Body of pancreas (tissue), 4 donors: ENCODE measurements around the gene PAWR. TPM values are rescaled to one million over a fixed set of nuclear protein-coding genes. Genes with fewer than 3 reads are reported as not detected.

ENCODE experiments used
- ATAC-seq: fragments of 150-250 bp; one replicate; pipeline ENCODE4 v1.9.1; 2016
- DNase-seq, 4 donors: peaks; one replicate each; pipeline ENCODE4 v3.0.0-alpha.2; 2019
- H3K27ac ChIP-seq, 4 donors: fragments of 200-600 bp; sonication (generic); 1 replicate in 3 of 4; 2 replicates in 1 of 4; pipeline versions ENCODE4 v1.5.1 to v1.6.1; 2016 to 2019; ENCODE audit warnings: mild to moderate bottlenecking in 1 of 4, mixed read lengths in 1 of 4, moderate library complexity in 1 of 4
- H3K27me3 ChIP-seq, 2 donors: fragments of 200-600 bp; sonication (generic); one replicate each; pipeline ENCODE4 v1.6.0; 2016; ENCODE audit warnings: mild to moderate bottlenecking in 1 of 2
- H3K36me3 ChIP-seq, 2 donors: fragments of 200-600 bp; sonication (generic); replicated peaks in 1 of 2; 2 replicates each; pipeline ENCODE4 v1.5.1; 2016; ENCODE audit warnings: low read depth in 2 of 2; ENCODE audit not compliant: insufficient read depth in 1 of 2
- H3K4me1 ChIP-seq: fragments of 200-600 bp; sonication (generic); one replicate; pipeline ENCODE4 v1.6.0; 2016
- H3K4me3 ChIP-seq, 2 donors: fragments of 200-600 bp; sonication (generic); 1 replicate in 1 of 2; 2 replicates in 1 of 2; pipeline ENCODE4 v1.5.1; 2016 to 2019
- H3K9me3 ChIP-seq, 3 donors: fragments of 200-600 bp; sonication (generic); 1 replicate in 2 of 3; 2 replicates in 1 of 3; pipeline ENCODE4 v1.5.1; 2016
- POLR2A ChIP-seq, 3 donors: fragments of 450-650 bp; IDR thresholded peaks; one replicate each; pipeline ENCODE4 v1.6.1; 2016; ENCODE audit warnings: antibody characterized with exemption in 3 of 3, mild to moderate bottlenecking in 2 of 3
- WGBS, 2 donors: methylation state at CpG; one replicate each; pipeline ENCODE4 v1.1.5; 2017; 5-methylcytosine and 5-hydroxymethylcytosine counted together
- intact Hi-C: fragments of 100-400 bp; cut with DNase I; formaldehyde crosslinking; loops from one replicate; pipeline ENCODE4 v1.15.1; 2023
- total RNA-seq, 2 donors: library from RNA; depleted of rRNA; stranded (reverse); fragments of >200 nt; gene quantifications; one replicate each; pipeline ENCODE4 v1.1.0, GENCODE V29; 2016
- TF ChIP-seq, protein P1 (sequence below), 7 experiments: fragments of 450-650 bp in 4 of 7; fragments of 200-600 bp in 3 of 7; sonication (generic) in 3 of 7; IDR thresholded peaks; one replicate each; pipeline ENCODE4 v1.5.1; 2016 to 2019; ENCODE audit warnings: antibody characterized with exemption in 7 of 7

The PAWR gene, protein sequence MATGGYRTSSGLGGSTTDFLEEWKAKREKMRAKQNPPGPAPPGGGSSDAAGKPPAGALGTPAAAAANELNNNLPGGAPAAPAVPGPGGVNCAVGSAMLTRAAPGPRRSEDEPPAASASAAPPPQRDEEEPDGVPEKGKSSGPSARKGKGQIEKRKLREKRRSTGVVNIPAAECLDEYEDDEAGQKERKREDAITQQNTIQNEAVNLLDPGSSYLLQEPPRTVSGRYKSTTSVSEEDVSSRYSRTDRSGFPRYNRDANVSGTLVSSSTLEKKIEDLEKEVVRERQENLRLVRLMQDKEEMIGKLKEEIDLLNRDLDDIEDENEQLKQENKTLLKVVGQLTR
- 10 to 100 TPM; 19.8 to 49.0 TPM for total RNA-seq

DNA sequence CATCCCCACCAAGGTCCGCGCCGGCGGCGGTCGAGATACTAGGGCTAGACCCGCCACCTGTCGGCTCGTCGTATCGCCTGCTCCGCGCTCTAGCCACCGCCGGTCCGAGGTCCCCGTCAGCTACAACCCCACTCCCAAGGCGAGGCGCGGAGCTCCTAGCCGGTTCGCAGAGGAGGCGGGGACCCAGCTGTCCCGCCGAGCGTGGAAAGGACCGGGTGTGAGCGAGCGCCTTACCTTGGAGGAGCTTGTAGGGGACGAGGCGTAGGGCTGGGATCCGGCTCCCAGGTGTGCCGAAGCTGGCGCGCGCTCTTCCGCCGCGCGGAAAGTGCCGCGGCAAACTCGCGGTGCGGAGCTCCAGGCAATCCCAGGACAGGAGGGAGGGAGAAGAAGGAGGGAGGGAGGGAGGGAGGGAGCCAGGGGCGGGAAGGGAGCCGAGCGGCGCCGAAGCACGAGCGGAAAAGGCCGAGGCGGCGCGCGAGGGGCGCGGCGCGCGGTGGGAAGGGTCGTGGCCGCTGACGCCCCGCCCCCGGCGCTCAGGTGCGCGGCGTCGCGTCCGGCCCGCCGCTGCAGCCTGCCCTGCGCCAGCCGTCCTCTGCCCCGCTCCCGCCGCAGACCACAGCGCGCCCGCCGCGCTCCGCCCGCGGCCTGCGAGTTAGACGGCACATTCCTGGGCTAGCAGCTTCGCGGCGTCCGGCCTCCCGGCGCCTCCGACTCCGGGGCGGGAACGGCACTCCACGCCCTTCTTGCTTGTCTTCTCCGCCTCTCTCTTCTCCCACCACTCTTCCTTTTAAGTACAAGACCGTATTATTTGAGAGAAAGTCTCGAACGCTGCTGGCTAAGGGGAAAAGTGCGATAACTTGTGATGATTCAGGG, at the start of gene PAWR:
Gene PAWR (minus strand): TSS at position 327 of the 873 bp plus-strand sequence. CDS start 720 bp downstream, outside the sequence.
- no peaks in the 10 kb centered on the region for H3K27me3 ChIP-seq
- H3K27ac ChIP-seq, result peak within 1 kb of the TSS; percentile 87 to 97 (median 94)
- intact Hi-C loops, result no loop called here
- TF ChIP-seq POLR2A (IDR thresholded peaks at IDR 0.05), result peak; percentile 69 to 87 (median 81)
- TF ChIP-seq, protein P1, sequence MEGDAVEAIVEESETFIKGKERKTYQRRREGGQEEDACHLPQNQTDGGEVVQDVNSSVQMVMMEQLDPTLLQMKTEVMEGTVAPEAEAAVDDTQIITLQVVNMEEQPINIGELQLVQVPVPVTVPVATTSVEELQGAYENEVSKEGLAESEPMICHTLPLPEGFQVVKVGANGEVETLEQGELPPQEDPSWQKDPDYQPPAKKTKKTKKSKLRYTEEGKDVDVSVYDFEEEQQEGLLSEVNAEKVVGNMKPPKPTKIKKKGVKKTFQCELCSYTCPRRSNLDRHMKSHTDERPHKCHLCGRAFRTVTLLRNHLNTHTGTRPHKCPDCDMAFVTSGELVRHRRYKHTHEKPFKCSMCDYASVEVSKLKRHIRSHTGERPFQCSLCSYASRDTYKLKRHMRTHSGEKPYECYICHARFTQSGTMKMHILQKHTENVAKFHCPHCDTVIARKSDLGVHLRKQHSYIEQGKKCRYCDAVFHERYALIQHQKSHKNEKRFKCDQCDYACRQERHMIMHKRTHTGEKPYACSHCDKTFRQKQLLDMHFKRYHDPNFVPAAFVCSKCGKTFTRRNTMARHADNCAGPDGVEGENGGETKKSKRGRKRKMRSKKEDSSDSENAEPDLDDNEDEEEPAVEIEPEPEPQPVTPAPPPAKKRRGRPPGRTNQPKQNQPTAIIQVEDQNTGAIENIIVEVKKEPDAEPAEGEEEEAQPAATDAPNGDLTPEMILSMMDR (IDR thresholded peaks at IDR 0.05), result peak in 4 of 7 experiments; percentile 29 to 47 (median 34)
- H3K36me3 ChIP-seq, result no peaks in the 10 kb centered on the region
- peaks cover 41% of the 10 kb centered on the region for H3K4me1 ChIP-seq
- no peaks in the 10 kb centered on the region for H3K9me3 ChIP-seq
- DNase-seq (peak; percentile 83 to 89 (median 84)), ATAC-seq (peak; percentile 89)
- peak within 1 kb of the TSS; percentile 72 to 84 for H3K4me3 ChIP-seq
- 0% methylated on average over 44 to 107 of the region's 107 CpGs for WGBS, 2 donors

DNA sequence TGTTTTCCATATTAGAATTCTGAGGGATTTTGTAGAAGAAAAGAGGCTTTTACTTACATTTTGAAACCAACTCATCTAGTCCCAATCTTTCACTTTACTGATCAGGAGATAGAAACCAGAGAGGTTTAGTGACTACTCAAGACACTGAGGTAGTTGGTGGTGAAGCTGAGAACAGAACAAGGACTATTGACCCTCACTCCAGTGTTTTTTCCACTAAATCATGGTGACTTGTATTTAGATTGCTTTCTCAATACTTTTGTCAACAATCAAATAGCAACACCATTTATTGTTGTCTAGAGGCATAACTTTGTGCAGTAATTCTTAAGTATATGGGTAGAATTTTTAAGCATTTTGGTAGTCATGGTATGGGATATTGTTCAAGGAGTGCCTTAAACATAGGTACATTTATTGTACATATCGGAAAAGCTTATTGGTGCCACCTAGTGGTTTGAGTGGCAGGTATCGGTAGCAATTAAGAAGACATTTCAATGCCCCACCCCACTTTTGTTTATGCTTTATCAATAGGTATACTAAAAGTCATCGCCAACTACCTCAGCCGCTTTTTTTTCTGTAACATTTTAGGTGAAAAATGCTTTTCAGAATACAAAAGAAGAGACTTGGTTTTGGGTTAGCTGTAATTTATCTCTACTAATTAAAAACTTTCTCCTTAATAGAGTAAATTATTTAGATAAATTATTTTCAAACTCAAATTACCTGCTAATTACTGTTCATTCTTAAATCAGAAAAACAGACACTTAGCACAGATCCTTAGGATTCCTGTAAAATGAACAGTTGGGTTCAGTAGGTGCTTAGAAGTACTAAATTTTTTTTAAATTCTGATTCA, 47.3 kb upstream of the PAWR start:
- Histone ChIP-seq H3K36me3 (no peaks in the 10 kb centered on the region), H3K4me3 (no peak overlapping the region), H3K27me3 (no peaks in the 10 kb centered on the region), H3K4me1 (no peaks in the 10 kb centered on the region), H3K9me3 (no peaks in the 10 kb centered on the region), H3K27ac (no peak overlapping the region)
- intact Hi-C loops, result no loop called here
- 6 to 7% methylated on average over 4 of the region's 4 CpGs for WGBS, 2 donors
- peak; percentile 40 to 65 (median 56) for DNase-seq
- TF ChIP-seq, protein P1 (IDR thresholded peaks at IDR 0.05), result peak; percentile 50 to 72 (median 66)
- no peak for TF ChIP-seq POLR2A (IDR thresholded peaks at IDR 0.05)
- ATAC-seq, result no peak

DNA sequence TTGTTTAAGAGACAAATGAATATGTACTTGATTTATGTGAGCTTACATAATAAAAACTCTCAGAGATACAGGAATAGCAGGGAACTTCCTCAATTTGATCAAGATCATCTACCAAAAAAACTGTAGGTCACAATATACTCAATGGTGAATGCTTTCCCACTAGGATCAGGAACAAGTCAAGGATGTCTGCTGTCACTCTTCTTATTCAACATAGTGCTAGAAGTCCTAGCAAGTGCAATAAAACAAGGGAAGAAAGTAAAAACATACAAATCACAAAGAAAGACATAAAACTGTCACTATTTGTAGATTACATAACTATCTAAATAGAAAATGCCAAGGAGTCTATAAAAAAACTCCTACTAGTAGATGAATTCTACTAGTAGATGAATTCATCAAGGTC, 41.9 kb upstream of the PAWR start:
- intact Hi-C loops, result no loop called here

DNA sequence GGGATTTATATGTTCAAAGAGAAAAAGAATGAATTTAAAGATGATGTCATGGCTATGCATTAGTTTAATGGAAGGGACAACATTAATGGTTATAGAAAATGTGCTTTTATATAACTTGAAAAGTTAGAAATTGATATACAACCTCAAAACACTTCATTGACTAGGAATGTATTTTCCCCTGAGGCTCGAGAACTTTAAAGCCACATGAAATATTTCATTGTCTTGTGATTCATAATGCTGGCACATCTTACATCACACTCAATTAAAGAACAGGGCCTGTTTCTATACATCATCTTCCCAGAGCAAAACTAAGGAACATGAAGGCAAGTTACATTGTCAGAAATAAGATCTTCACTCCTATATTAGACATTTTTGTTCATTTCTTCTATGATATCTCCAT, 35.2 kb upstream of the PAWR start:
- no peak overlapping the region for H3K27ac ChIP-seq
- ATAC-seq, result no peak
- TF ChIP-seq, protein P1 (IDR thresholded peaks at IDR 0.05), result no peak
- no peak for TF ChIP-seq POLR2A (IDR thresholded peaks at IDR 0.05)
- no peaks in the 10 kb centered on the region for H3K4me1 ChIP-seq
- 96 to 100% methylated on average over 1 of the region's 1 CpG for WGBS, 2 donors
- H3K36me3 ChIP-seq, result no peaks in the 10 kb centered on the region
- H3K27me3 ChIP-seq, result no peaks in the 10 kb centered on the region
- no peak overlapping the region for H3K4me3 ChIP-seq
- DNase-seq, result no peak
- no peaks in the 10 kb centered on the region for H3K9me3 ChIP-seq
- intact Hi-C loops, result no loop called here

More for the DNA sequence above, 41.9 kb upstream of the PAWR start:
- H3K9me3 ChIP-seq, result no peaks in the 10 kb centered on the region
- no peaks in the 10 kb centered on the region for H3K36me3 ChIP-seq
- H3K4me1 ChIP-seq, result no peaks in the 10 kb centered on the region
- no peaks in the 10 kb centered on the region for H3K27me3 ChIP-seq
- ATAC-seq, result no peak
- no peak overlapping the region for H3K27ac ChIP-seq
- no peak overlapping the region for H3K4me3 ChIP-seq
- DNase-seq, result no peak
- TF ChIP-seq, protein P1 (IDR thresholded peaks at IDR 0.05), result no peak
- no peak for TF ChIP-seq POLR2A (IDR thresholded peaks at IDR 0.05)
